Endodermal cell (in vitro differentiated cells): ENCODE measurements around the gene DCD. TPM values are rescaled to one million over a fixed set of nuclear protein-coding genes. Genes with fewer than 3 reads are reported as not detected.

Experiments used
- DNase-seq: peaks from one replicate; pipeline ENCODE4 v3.0.0-alpha.2; 2017
- H3K27ac ChIP-seq: 2 replicates; pipeline ENCODE4 v1.5.1; 2013; ENCODE audit warnings: mild to moderate bottlenecking, low read depth, low read length, moderate library complexity
- H3K27me3 ChIP-seq: 2 replicates; pipeline ENCODE4 v1.6.1; 2013; ENCODE audit warnings: mild to moderate bottlenecking, low read length, moderate library complexity; ENCODE audit not compliant: insufficient read depth, control insufficient read depth, poor library complexity, severe bottlenecking
- H3K36me3 ChIP-seq: 2 replicates; pipeline ENCODE4 v1.7.0; 2013; ENCODE audit warnings: mild to moderate bottlenecking, low read length, moderate library complexity; ENCODE audit not compliant: control insufficient read depth, insufficient read depth
- H3K4me1 ChIP-seq: one replicate; pipeline ENCODE4 v1.7.0; 2013; ENCODE audit warnings: low read length; ENCODE audit not compliant: control insufficient read depth, insufficient read depth
- H3K4me3 ChIP-seq: 2 replicates; pipeline ENCODE4 v1.5.1; 2013; ENCODE audit warnings: mild to moderate bottlenecking, low read length, moderate library complexity
- H3K9ac ChIP-seq: 2 replicates; pipeline ENCODE4 v1.6.1; 2013; ENCODE audit warnings: mild to moderate bottlenecking, low read length, moderate library complexity; ENCODE audit not compliant: poor library complexity, severe bottlenecking; ENCODE audit errors: extremely low read depth
- H3K9me3 ChIP-seq: 2 replicates; pipeline ENCODE4 v1.6.1; 2013; ENCODE audit warnings: mild to moderate bottlenecking, low read length, moderate library complexity; ENCODE audit not compliant: control insufficient read depth
- H3K27ac Mint-ChIP-seq: 2 replicates; pipeline ENCODE4 v1.8.0; 2020; ENCODE audit warnings: mixed read lengths
- H3K27me3 Mint-ChIP-seq: 2 replicates; pipeline ENCODE4 v1.8.0; 2021; ENCODE audit warnings: mild to moderate bottlenecking, mixed read lengths; ENCODE audit not compliant: insufficient read depth
- H3K36me3 Mint-ChIP-seq: 2 replicates; pipeline ENCODE4 v1.8.0; 2020; ENCODE audit warnings: low read depth, mixed read lengths
- H3K4me1 Mint-ChIP-seq: 2 replicates; pipeline ENCODE4 v1.8.0; 2020; ENCODE audit warnings: mixed read lengths
- H3K4me3 Mint-ChIP-seq: 2 replicates; pipeline ENCODE4 v1.8.0; 2020; ENCODE audit warnings: mild to moderate bottlenecking, moderate library complexity, mixed read lengths
- H3K9me3 Mint-ChIP-seq: 2 replicates; pipeline ENCODE4 v1.8.0; 2020; ENCODE audit warnings: mild to moderate bottlenecking, mixed read lengths
- CTCF ChIP-seq: fragments of 200-600 bp; sonication (generic); conservative IDR thresholded peaks from 2 replicates; pipeline ENCODE4 v1.5.0; 2021; ENCODE audit warnings: antibody characterized with exemption, mild to moderate bottlenecking
- WGBS, 2 experiments: methylation state at CpG; one replicate each; pipeline versions ENCODE4 v1.1.5 to v1.1.7; 2013; ENCODE audit warnings: missing lambda C conversion rate in 2 of 2, mixed read lengths in 1 of 2; ENCODE audit not compliant: insufficient coverage in 1 of 2, insufficient read length in 1 of 2; 5-methylcytosine and 5-hydroxymethylcytosine counted together
- total RNA-seq, 2 donors: library from RNA; stranded (reverse); fragmentation: NEBNext Ultra II Directional in 1 of 2; extraction: Animal tissue kit (Norgen Biotek cat#: 25700) in 1 of 2; gene quantifications; 2 replicates in 1 of 2; 3 replicates in 1 of 2; pipeline ENCODE4 v1.2.1, GENCODE V29; 2021

The DCD gene
- total RNA-seq, 2 donors from 2014 or later = not detected

GRCh38 chr12:54684636-54685630 lies 36.8 kb upstream of the DCD start:
- Mint-ChIP-seq H3K9me3 (peaks cover 15% of the 10 kb centered on the region), H3K36me3 (peaks cover 3% of the 10 kb centered on the region), H3K4me3 (no peak overlapping the region), H3K27me3 (no peaks in the 10 kb centered on the region), H3K27ac (no peak overlapping the region), H3K4me1 (peaks cover 51% of the 10 kb centered on the region)
- H3K9ac ChIP-seq = no peak overlapping the region
- H3K4me3 ChIP-seq = peak overlapping the region; percentile 12
- peaks cover 11% of the 10 kb centered on the region for H3K9me3 ChIP-seq
- TF ChIP-seq CTCF = no peak
- 87 to 88% methylated on average over 9 to 12 of the region's 12 CpGs for WGBS, 2 experiments
- peaks cover 13% of the 10 kb centered on the region for H3K4me1 ChIP-seq
- H3K36me3 ChIP-seq = no peaks in the 10 kb centered on the region
- DNase-seq = peak; percentile 76
- H3K27me3 ChIP-seq = no peaks in the 10 kb centered on the region
- no peak overlapping the region for H3K27ac ChIP-seq

GRCh38 chr12:54683398-54683797 lies 35.2 kb upstream of the DCD start:
- H3K4me3 Mint-ChIP-seq = no peak overlapping the region
- H3K27ac ChIP-seq = peak overlapping the region; percentile 60

GRCh38 chr12:54682674-54683073 lies 34.5 kb upstream of the DCD start:
- H3K9me3 Mint-ChIP-seq = peaks cover 15% of the 10 kb centered on the region
- no peak overlapping the region for H3K27ac Mint-ChIP-seq
- Histone ChIP-seq H3K27me3 (no peaks in the 10 kb centered on the region), H3K9ac (no peak overlapping the region), H3K36me3 (no peaks in the 10 kb centered on the region), H3K9me3 (peaks cover 11% of the 10 kb centered on the region), H3K27ac (peak overlapping the region; percentile 42), H3K4me3 (no peak overlapping the region), H3K4me1 (peaks cover 13% of the 10 kb centered on the region)
- TF ChIP-seq CTCF = no peak
- DNase-seq = peak; percentile 80
- peaks cover 51% of the 10 kb centered on the region for H3K4me1 Mint-ChIP-seq
- H3K27me3 Mint-ChIP-seq = peaks cover 7% of the 10 kb centered on the region
- H3K4me3 Mint-ChIP-seq = no peak overlapping the region
- H3K36me3 Mint-ChIP-seq = peaks cover 3% of the 10 kb centered on the region
- WGBS, 2 experiments = 100% methylated on average over 1 of the region's 1 CpG; no CpG with 5 or more reads in 1 of the 2 experiments

More at GRCh38 chr12:54683398-54683797, 35.2 kb upstream of the DCD start:
- WGBS, 2 experiments = 50 to 53% methylated on average over 1 to 2 of the region's 2 CpGs
- Mint-ChIP-seq H3K9me3 (peaks cover 15% of the 10 kb centered on the region), H3K36me3 (peaks cover 3% of the 10 kb centered on the region), H3K27ac (no peak overlapping the region), H3K4me1 (peaks cover 49% of the 10 kb centered on the region), H3K27me3 (peaks cover 7% of the 10 kb centered on the region)
- Histone ChIP-seq H3K4me1 (peaks cover 13% of the 10 kb centered on the region), H3K27me3 (no peaks in the 10 kb centered on the region), H3K9me3 (peaks cover 11% of the 10 kb centered on the region), H3K9ac (no peak overlapping the region), H3K4me3 (no peak overlapping the region), H3K36me3 (no peaks in the 10 kb centered on the region)
- no peak for TF ChIP-seq CTCF
- DNase-seq = peak; percentile 93
